NCI-H1436 (cell line): Measurements from ENCODE around the gene LBP.
"Not testable (repeated sequence)": the region's sequence is repeated elsewhere in the genome, so short reads cannot be mapped to it uniquely, and the experiment has no call there.

Experiments used
- DNase-seq: peaks from one replicate; lab custom pipeline; 2025; lab: John Stamatoyannopoulos, UW

LBP gene

DNA sequence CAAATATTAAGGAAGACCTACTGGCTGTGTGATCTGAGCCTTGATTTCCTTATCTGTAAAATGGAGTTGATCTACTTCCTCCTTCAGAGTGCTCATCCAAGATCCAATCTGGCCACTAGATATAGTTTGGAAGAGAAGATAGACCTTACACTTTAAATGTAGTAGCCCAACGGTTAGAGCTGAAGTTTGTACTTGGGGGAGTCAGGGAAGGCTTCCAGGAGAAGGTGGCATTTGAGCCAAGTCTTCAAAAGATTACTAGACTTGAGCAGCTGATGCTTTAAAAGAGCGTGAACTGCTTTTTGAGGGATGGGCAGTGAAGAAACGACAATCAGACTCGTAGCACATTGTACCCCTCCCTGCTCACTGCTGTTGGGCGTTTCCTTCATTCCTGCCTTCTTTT, 3.6 kb downstream of the LBP start:
- DNase-seq = no peak

- no peak for DNase-seq
These were observed 4.8 kb downstream of the LBP start for GRCh38 chr20:38350879-38351775.

DNA sequence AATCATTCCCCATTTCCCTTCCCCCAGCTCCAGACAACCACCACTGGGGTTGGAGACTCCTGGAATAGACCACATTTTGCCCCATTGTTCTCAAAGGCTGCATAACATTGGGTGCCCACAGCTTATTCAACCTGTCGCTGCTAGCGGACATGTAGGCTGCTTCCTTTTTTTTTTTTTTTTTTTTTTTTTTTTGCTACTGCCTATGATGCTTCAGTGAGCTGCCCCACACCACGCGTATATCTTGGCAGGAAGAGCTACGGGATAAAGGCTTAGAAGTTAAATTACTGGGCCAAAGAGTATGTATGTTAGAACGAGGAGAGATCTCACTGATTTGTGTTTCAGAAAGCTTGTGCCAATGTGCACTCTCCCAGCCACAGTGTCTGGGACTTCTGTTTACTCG, 7.0 kb downstream of the LBP start:
- no peak for DNase-seq

DNA sequence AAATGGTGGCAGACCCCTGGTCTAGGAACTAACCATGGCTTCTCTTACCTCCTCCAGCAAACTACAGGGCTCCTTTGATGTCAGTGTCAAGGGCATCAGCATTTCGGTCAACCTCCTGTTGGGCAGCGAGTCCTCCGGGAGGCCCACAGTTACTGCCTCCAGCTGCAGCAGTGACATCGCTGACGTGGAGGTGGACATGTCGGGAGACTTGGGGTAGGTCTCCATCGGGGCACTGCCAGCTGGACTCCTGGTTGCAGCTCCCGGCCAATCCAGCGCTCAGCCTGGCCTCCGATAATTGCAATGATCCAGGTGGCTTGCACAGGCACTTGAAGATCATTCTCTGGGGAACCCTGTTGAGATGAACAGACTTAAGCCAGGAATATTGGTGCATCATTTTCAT, 7.9 kb downstream of the LBP start:
- DNase-seq = no peak

- no peak for DNase-seq
These were observed 9.1 kb downstream of the LBP start for GRCh38 chr20:38355161-38356012.

GRCh38 chr20:38357653-38358207, 11.4 kb downstream of the LBP start:
- no peak for DNase-seq

- no peak for DNase-seq
These were observed 12.3 kb downstream of the LBP start for GRCh38 chr20:38358556-38358955.

DNA sequence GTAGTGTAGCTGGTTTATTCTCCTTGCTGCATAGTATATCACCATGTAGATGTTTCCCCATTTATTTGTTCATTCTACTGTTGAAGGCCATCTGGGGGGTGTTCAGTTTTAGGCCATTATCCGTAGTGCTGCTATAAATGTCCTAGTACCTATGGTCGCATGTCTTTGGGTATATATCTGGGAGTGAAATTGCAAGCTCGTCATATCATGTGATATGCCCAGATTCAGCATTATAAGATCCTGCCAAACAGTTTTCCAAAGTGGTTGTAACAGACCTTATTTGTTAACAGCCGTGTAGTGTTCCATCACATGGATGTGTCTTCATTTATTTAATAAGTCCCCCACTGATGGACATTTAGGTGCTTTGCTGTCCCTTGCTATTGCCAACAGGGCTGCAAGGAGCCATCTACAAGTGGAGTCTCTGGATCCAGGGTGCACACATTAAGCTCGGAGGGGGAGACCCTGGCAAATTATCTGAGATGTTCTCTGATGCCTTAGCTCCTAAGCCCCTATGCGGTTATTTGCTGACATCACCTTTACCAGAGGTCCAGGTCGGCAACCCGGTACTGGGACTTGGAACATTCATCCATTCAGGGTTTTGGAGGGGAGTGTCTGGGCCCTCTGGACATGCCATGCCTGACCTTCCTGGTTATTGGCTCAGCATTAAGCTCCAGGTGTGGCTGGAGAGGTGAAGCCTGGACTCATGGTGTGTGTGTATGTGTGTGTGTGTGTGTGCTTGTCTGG, 16.9 kb downstream of the LBP start:
- DNase-seq = no peak

DNA sequence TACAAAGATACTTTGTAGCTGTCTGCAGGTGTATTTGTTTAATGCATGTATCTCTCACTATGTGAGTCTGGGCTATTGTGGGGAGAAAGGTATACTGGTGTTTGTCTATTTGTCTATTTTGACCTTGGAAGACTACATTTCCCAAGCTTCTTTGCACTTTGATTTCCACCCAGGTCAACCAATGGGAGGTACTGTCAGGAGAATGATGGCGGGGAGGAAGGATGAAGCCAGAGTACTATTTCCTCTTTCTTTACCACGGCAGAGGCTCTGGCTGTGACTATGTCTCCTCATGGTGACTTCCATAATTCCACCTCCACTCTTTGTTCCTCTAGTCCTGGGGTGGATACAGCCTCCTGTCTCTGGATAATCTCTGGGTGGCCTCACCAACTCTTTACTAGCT, 23.1 kb downstream of the LBP start:
- no peak for DNase-seq

DNA sequence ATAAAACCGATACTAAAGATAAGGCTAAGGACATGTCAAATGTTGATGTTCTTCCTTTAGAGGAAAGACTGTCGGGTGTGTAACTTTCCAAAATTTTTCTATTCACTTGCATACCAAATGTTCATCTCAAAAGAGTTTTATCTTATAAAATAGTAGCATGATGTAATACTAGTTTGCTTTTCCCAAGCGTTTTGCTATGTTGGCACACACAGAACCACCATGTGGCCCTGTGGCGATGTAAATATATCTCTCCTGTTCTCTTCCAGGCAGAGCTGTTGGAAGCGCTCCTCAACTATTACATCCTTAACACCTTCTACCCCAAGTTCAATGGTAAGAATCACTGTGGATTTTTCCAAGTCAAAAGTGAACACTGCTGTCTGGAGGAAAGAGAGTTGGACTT, 26.5 kb downstream of the LBP start:
- no peak for DNase-seq

- no peak for DNase-seq
These were observed 27.1 kb downstream of the LBP start for GRCh38 chr20:38373231-38373867.

- no peak for DNase-seq
These were observed 27.6 kb downstream of the LBP start for GRCh38 chr20:38373898-38374297.

GRCh38 chr20:38377039-38377685, 30.9 kb downstream of the LBP start:
- no peak for DNase-seq

DNA sequence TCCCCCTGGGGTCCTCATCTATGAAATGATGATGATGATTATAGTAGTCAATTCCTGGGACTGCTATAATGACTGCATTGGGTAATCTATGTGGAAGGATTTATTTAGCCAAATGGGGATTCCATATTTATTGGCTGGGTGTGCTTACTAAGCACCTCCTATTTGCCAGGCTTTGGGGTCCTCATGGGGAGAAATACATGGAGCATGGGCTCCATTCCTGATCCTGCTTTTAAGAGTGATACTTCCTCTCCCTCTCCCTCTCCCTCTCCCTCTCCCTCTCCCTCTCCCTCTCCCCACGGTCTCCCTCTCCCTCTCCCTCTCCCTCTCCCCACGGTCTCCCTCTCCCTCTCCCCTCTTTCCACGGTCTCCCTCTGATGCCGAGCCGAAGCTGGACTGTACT, 31.6 kb downstream of the LBP start:
- not testable (repeated sequence) for DNase-seq

DNA sequence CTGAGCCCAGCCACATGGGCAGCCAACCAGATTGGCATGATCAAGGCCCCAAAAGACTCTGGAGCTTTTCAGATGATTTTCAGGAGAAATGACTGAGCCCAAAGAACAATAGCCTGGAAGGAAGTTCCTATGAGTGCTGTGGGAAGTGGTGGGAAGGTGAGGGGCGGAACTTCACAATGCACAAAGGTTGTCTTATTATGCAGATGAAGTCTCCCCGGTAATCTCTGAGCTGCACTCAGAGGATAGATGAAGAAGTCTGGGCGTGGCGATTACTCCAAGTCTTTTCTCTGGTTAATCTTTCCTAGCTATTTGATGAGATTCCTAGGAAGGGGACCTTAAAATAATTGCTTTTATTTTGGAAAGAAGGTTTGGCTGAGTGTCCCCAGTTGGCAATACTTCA, 36.9 kb downstream of the LBP start:
- DNase-seq = no peak

- DNase-seq = no peak
These were observed 39.7 kb downstream of the LBP start for GRCh38 chr20:38386004-38386403.

DNA sequence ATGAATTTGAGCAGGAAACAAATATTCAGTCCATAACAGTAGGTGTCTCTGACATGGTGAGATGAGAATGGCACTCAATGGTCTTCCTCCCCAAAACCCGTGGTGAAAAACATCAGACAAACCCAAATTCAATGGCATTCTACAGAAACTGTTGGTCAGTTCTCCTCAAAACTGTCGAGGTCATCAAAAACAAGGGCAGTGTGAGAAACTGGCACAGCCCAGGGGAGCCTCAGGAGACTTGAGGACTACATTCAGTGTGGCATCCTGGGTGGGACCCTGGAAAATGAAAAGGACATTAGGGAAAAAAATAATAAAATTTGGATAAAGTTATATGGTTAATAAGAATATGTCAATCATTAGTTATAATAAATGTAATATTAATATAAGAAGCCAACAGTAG, 40.6 kb downstream of the LBP start:
- no peak for DNase-seq

- DNase-seq = no peak
These were observed 41.7 kb downstream of the LBP start for GRCh38 chr20:38387953-38388352.

DNA sequence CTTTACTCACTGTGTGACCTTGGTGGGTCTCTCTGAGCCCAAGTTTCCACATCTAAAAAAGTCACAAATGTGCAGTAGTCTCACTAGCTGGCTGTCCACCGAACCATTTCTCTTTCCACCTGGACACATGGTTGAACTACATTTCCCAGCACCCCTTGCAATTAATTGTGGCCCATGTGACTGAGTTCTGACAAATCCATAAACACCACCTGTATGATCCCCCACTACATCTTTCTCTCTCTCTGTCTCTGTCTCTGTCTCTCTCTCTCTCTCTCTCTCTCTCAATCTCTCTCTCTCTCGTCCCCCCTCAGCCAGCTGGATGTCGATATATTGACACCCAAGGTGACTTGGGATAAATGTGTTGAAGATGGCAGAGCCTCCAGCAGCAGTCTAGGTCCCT, 46.1 kb downstream of the LBP start:
- no peak for DNase-seq

GRCh38 chr20:38393259-38393658, 47.0 kb downstream of the LBP start:
- DNase-seq = no peak

DNA sequence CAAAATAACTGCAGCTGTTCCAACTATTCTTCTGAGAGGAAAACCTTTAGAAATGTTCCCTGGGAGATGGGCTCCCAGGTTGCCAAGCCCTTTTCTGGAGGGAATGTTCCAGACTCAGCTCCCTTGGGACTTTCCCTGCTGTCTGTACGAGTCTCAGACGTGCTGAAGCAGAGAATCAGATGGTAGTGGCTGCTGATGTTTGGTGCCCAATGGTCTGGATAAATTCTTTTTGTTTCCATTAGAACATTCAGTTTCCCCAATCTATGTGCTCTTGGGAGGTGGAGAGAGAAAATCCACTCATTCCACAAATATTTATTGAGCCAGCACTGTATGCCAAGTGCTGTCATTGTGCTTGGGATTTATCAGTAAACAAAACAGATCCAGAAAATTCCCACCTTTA, 48.9 kb downstream of the LBP start:
- no peak for DNase-seq
